Body of pancreas (tissue), 4 donors: ENCODE data around the gene NR1H4. TPM values are rescaled to one million over a fixed set of nuclear protein-coding genes. Genes with fewer than 3 reads are reported as not detected.

Source experiments
- ATAC-seq: fragments of 150-250 bp; one replicate; pipeline ENCODE4 v1.9.1; 2016
- DNase-seq, 4 donors: peaks; one replicate each; pipeline ENCODE4 v3.0.0-alpha.2; 2019
- H3K27ac ChIP-seq, 4 donors: fragments of 200-600 bp; sonication (generic); 1 replicate in 3 of 4; 2 replicates in 1 of 4; pipeline versions ENCODE4 v1.5.1 to v1.6.1; 2016 to 2019; ENCODE audit warnings: mild to moderate bottlenecking in 1 of 4, mixed read lengths in 1 of 4, moderate library complexity in 1 of 4
- H3K27me3 ChIP-seq, 2 donors: fragments of 200-600 bp; sonication (generic); one replicate each; pipeline ENCODE4 v1.6.0; 2016; ENCODE audit warnings: mild to moderate bottlenecking in 1 of 2
- H3K36me3 ChIP-seq, 2 donors: fragments of 200-600 bp; sonication (generic); replicated peaks in 1 of 2; 2 replicates each; pipeline ENCODE4 v1.5.1; 2016; ENCODE audit warnings: low read depth in 2 of 2; ENCODE audit not compliant: insufficient read depth in 1 of 2
- H3K4me1 ChIP-seq: fragments of 200-600 bp; sonication (generic); one replicate; pipeline ENCODE4 v1.6.0; 2016
- H3K4me3 ChIP-seq, 2 donors: fragments of 200-600 bp; sonication (generic); 1 replicate in 1 of 2; 2 replicates in 1 of 2; pipeline ENCODE4 v1.5.1; 2016 to 2019
- H3K9me3 ChIP-seq, 3 donors: fragments of 200-600 bp; sonication (generic); 1 replicate in 2 of 3; 2 replicates in 1 of 3; pipeline ENCODE4 v1.5.1; 2016
- CTCF ChIP-seq, 7 experiments: fragments of 450-650 bp in 4 of 7; fragments of 200-600 bp in 3 of 7; sonication (generic) in 3 of 7; IDR thresholded peaks; one replicate each; pipeline ENCODE4 v1.5.1; 2016 to 2019; ENCODE audit warnings: antibody characterized with exemption in 7 of 7
- POLR2A ChIP-seq, 3 donors: fragments of 450-650 bp; IDR thresholded peaks; one replicate each; pipeline ENCODE4 v1.6.1; 2016; ENCODE audit warnings: antibody characterized with exemption in 3 of 3, mild to moderate bottlenecking in 2 of 3
- WGBS, 2 donors: methylation state at CpG; one replicate each; pipeline ENCODE4 v1.1.5; 2017; 5-methylcytosine and 5-hydroxymethylcytosine counted together
- intact Hi-C: fragments of 100-400 bp; cut with DNase I; formaldehyde crosslinking; loops from one replicate; pipeline ENCODE4 v1.15.1; 2023
- total RNA-seq, 2 donors: library from RNA; depleted of rRNA; stranded (reverse); fragments of >200 nt; gene quantifications; one replicate each; pipeline ENCODE4 v1.1.0, GENCODE V29; 2016

NR1H4 gene
- total RNA-seq, 2 donors from 2014 or later, result 1.3 to 2.9 TPM

DNA sequence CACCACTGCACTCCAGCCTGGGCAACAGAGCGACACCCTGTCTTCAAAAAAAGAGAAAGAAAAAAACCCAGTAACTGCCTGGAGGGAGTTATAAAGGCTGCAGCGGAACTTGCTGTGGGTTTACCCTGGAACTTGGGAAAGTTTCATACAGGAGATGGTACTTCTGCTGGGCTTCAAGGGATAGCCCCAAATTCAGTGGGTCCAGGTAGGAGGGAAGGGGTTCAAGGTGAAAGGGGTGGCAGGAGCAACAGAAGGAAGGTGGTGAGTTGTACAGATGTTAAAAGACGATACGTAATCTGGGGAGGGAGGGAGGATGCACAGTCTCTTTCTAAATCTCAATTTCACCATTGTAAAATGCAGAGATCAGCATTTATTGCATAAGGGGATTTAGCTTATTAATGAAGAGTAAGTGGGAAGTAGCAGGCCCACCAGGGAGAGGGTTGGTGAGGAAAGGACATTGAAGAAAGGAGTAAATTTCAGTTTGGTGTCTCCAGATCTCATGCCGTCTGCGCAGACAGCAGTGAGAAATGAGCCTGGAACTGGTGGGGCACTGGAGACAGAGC is 91.3 kb downstream of the NR1H4 start:
- no peaks in the 10 kb centered on the region for H3K36me3 ChIP-seq
- no peak for ATAC-seq
- no peak for TF ChIP-seq CTCF (IDR thresholded peaks at IDR 0.05)
- TF ChIP-seq POLR2A (IDR thresholded peaks at IDR 0.05), result no peak
- no peaks in the 10 kb centered on the region for H3K9me3 ChIP-seq
- H3K27me3 ChIP-seq, result no peaks in the 10 kb centered on the region
- WGBS, 2 donors, result 87 to 89% methylated on average over 6 of the region's 6 CpGs
- DNase-seq, result no peak
- H3K4me3 ChIP-seq, result no peak overlapping the region
- H3K27ac ChIP-seq, result no peak overlapping the region
- intact Hi-C loops, result no loop called here
- no peaks in the 10 kb centered on the region for H3K4me1 ChIP-seq

GRCh38 chr12:100565987-100566545 is 92.4 kb downstream of the NR1H4 start:
- TF ChIP-seq CTCF (IDR thresholded peaks at IDR 0.05) (no peak), POLR2A (IDR thresholded peaks at IDR 0.05) (no peak)
- intact Hi-C loops, result no loop called here
- H3K27me3 ChIP-seq, result no peaks in the 10 kb centered on the region
- H3K36me3 ChIP-seq, result no peaks in the 10 kb centered on the region
- WGBS, 2 donors, result 48 to 62% methylated on average over 3 of the region's 3 CpGs
- H3K4me3 ChIP-seq, result no peak overlapping the region
- no peak overlapping the region for H3K27ac ChIP-seq
- DNase-seq (no peak), ATAC-seq (no peak)
- H3K4me1 ChIP-seq, result no peaks in the 10 kb centered on the region
- H3K9me3 ChIP-seq, result no peaks in the 10 kb centered on the region

- DNase-seq, result peak in 1 of 4 donors; percentile 50
- Histone ChIP-seq H3K27me3 (no peaks in the 10 kb centered on the region), H3K4me1 (no peaks in the 10 kb centered on the region), H3K36me3 (no peaks in the 10 kb centered on the region), H3K9me3 (no peaks in the 10 kb centered on the region), H3K27ac (no peak overlapping the region), H3K4me3 (no peak overlapping the region)
- TF ChIP-seq CTCF (IDR thresholded peaks at IDR 0.05), result no peak
- no peak for TF ChIP-seq POLR2A (IDR thresholded peaks at IDR 0.05)
- WGBS, 2 donors, result 30 to 31% methylated on average over 3 of the region's 3 CpGs
- ATAC-seq, result no peak
- intact Hi-C loops, result no loop called here
Measured at GRCh38 chr12:100566887-100567637, 93.4 kb downstream of the NR1H4 start.

- TF ChIP-seq POLR2A (IDR thresholded peaks at IDR 0.05) (no peak), CTCF (IDR thresholded peaks at IDR 0.05) (no peak)
- intact Hi-C loops, result no loop called here
- ATAC-seq, result no peak
Measured at GRCh38 chr12:100567945-100568344, 94.3 kb downstream of the NR1H4 start.

More at GRCh38 chr12:100567945-100568344, 94.3 kb downstream of the NR1H4 start:
- Histone ChIP-seq H3K4me1 (peaks cover under 1% of the 10 kb centered on the region), H3K9me3 (no peaks in the 10 kb centered on the region), H3K27me3 (no peaks in the 10 kb centered on the region), H3K36me3 (no peaks in the 10 kb centered on the region), H3K27ac (no peak overlapping the region), H3K4me3 (no peak overlapping the region)
- no peak for DNase-seq
